NT2/D1 (cell line): ENCODE results near the gene LTBP1.
"Not testable (repeated sequence)": the region's sequence is repeated elsewhere in the genome, so short reads cannot be mapped to it uniquely, and the experiment has no call there.

Experiments used
- DNase-seq: peaks from one replicate; pipeline ENCODE4 v3.0.0-alpha.2; 2011; ENCODE audit warnings: low read depth, low spot score
- H3K27me3 ChIP-seq: 2 replicates; pipeline ENCODE4 v1.6.0; 2011; ENCODE audit warnings: mild to moderate bottlenecking; ENCODE audit not compliant: insufficient read length, insufficient read depth
- H3K36me3 ChIP-seq: 2 replicates; pipeline ENCODE4 v1.6.1; 2011; ENCODE audit warnings: mild to moderate bottlenecking, low read length, mixed read lengths; ENCODE audit not compliant: insufficient read depth, insufficient read length
- H3K4me1 ChIP-seq: 2 replicates; pipeline ENCODE4 v1.5.1; 2011; ENCODE audit not compliant: insufficient read depth, insufficient read length
- H3K4me3 ChIP-seq: 2 replicates; pipeline ENCODE4 v1.5.1; 2011; ENCODE audit warnings: low read depth; ENCODE audit not compliant: insufficient read length
- H3K9ac ChIP-seq: 2 replicates; pipeline ENCODE4 v1.6.0; 2011; ENCODE audit warnings: low read depth; ENCODE audit not compliant: insufficient read length
- H3K9me3 ChIP-seq: 2 replicates; pipeline ENCODE4 v1.5.1; 2011; ENCODE audit warnings: mild to moderate bottlenecking, low read length; ENCODE audit not compliant: insufficient read depth
- SUZ12 ChIP-seq: IDR thresholded peaks from 2 replicates; pipeline ENCODE4 v1.6.1; 2011; ENCODE audit not compliant: insufficient read length, insufficient read depth; ENCODE audit errors: extremely low read depth
- YY1 ChIP-seq: IDR thresholded peaks from 2 replicates; pipeline ENCODE4 v1.6.1; 2011; ENCODE audit not compliant: insufficient read length, insufficient read depth
- ZNF274 ChIP-seq: IDR thresholded peaks from 2 replicates; pipeline ENCODE4 v1.6.1; 2011; ENCODE audit warnings: mild to moderate bottlenecking, low read depth, low read length

The LTBP1 gene

GRCh38 chr2:33365264-33365970, 418.7 kb downstream of the LTBP1 start:
- no peak overlapping the region for H3K4me3 ChIP-seq
- H3K9ac ChIP-seq, result no peak overlapping the region
- DNase-seq, result no peak
- TF ChIP-seq ZNF274, result no peak
- TF ChIP-seq YY1, result no peak
- TF ChIP-seq SUZ12, result no peak
- no peaks in the 10 kb centered on the region for H3K4me1 ChIP-seq
- H3K9me3 ChIP-seq, result no peaks in the 10 kb centered on the region
- peaks cover 4% of the 10 kb centered on the region for H3K36me3 ChIP-seq
- no peaks in the 10 kb centered on the region for H3K27me3 ChIP-seq

GRCh38 chr2:33366473-33366872, 419.7 kb downstream of the LTBP1 start:
- no peak overlapping the region for H3K9ac ChIP-seq
- DNase-seq, result no peak
- H3K27me3 ChIP-seq, result no peaks in the 10 kb centered on the region
- H3K9me3 ChIP-seq, result no peaks in the 10 kb centered on the region
- H3K36me3 ChIP-seq, result peaks cover 4% of the 10 kb centered on the region
- no peaks in the 10 kb centered on the region for H3K4me1 ChIP-seq
- no peak overlapping the region for H3K4me3 ChIP-seq
- TF ChIP-seq ZNF274 (no peak), YY1 (no peak), SUZ12 (no peak)

GRCh38 chr2:33368524-33368923, 421.8 kb downstream of the LTBP1 start:
- not testable (repeated sequence) for H3K4me1 ChIP-seq, H3K9ac ChIP-seq, H3K27me3 ChIP-seq, DNase-seq, H3K9me3 ChIP-seq, H3K4me3 ChIP-seq, H3K36me3 ChIP-seq

- Histone ChIP-seq H3K9me3 (no peaks in the 10 kb centered on the region), H3K36me3 (peaks cover 4% of the 10 kb centered on the region)
Measured at GRCh38 chr2:33369191-33369590, 422.4 kb downstream of the LTBP1 start.

GRCh38 chr2:33370636-33371265, 424.0 kb downstream of the LTBP1 start:
- H3K27me3 ChIP-seq, result no peaks in the 10 kb centered on the region
- no peaks in the 10 kb centered on the region for H3K9me3 ChIP-seq
- H3K4me1 ChIP-seq, result no peaks in the 10 kb centered on the region
- no peak overlapping the region for H3K4me3 ChIP-seq
- no peaks in the 10 kb centered on the region for H3K36me3 ChIP-seq
- no peak for TF ChIP-seq YY1
- TF ChIP-seq SUZ12, result no peak
- no peak for TF ChIP-seq ZNF274
- H3K9ac ChIP-seq, result no peak overlapping the region
- no peak for DNase-seq

More at GRCh38 chr2:33369191-33369590, 422.4 kb downstream of the LTBP1 start:
- Histone ChIP-seq H3K9ac (no peak overlapping the region), H3K4me3 (no peak overlapping the region), H3K27me3 (no peaks in the 10 kb centered on the region), H3K4me1 (no peaks in the 10 kb centered on the region)
- TF ChIP-seq YY1 (no peak), SUZ12 (no peak)
- DNase-seq, result no peak

GRCh38 chr2:33371304-33372090, 424.7 kb downstream of the LTBP1 start:
- Histone ChIP-seq H3K9me3 (no peaks in the 10 kb centered on the region), H3K4me1 (no peaks in the 10 kb centered on the region), H3K9ac (no peak overlapping the region), H3K4me3 (no peak overlapping the region), H3K27me3 (no peaks in the 10 kb centered on the region), H3K36me3 (no peaks in the 10 kb centered on the region)
- TF ChIP-seq ZNF274, result no peak
- no peak for TF ChIP-seq YY1
- no peak for TF ChIP-seq SUZ12
- no peak for DNase-seq

- Histone ChIP-seq H3K36me3 (no peaks in the 10 kb centered on the region), H3K4me1 (no peaks in the 10 kb centered on the region), H3K9ac (no peak overlapping the region), H3K9me3 (no peaks in the 10 kb centered on the region), H3K27me3 (no peaks in the 10 kb centered on the region), H3K4me3 (no peak overlapping the region)
- DNase-seq, result peak; percentile 44
- TF ChIP-seq YY1 (no peak), ZNF274 (no peak), SUZ12 (no peak)
Measured at GRCh38 chr2:33372940-33373553, 426.3 kb downstream of the LTBP1 start.
